Hepatic stellate cell (primary cell): ENCODE data around the gene KLF6.

Experiments used
- DNase-seq: peaks from one replicate; pipeline ENCODE4 v3.0.0; 2011; ENCODE audit warnings: low spot score

KLF6 gene

GRCh38 chr10:3784510-3785250 is at the start of gene KLF6:
KLF6 (minus strand) TSS chr10:3785209; CDS start chr10:3785014, 195 bp downstream.
- DNase-seq, result peak; percentile 35

GRCh38 chr10:3834404-3834803 is 49.4 kb upstream of the KLF6 start:
- DNase-seq, result no peak

- DNase-seq, result no peak
These were observed 48.0 kb upstream of the KLF6 start for GRCh38 chr10:3833046-3833445.

GRCh38 chr10:3832022-3832786 is 47.2 kb upstream of the KLF6 start:
- no peak for DNase-seq

GRCh38 chr10:3831608-3832007 is 46.6 kb upstream of the KLF6 start:
- DNase-seq, result no peak

- no peak for DNase-seq
These were observed 45.9 kb upstream of the KLF6 start for GRCh38 chr10:3830946-3831345.

GRCh38 chr10:3829156-3830050 is 44.4 kb upstream of the KLF6 start:
- no peak for DNase-seq

- peak; percentile 75 for DNase-seq
These were observed 43.6 kb upstream of the KLF6 start for GRCh38 chr10:3828404-3829155.

- no peak for DNase-seq
These were observed 42.9 kb upstream of the KLF6 start for GRCh38 chr10:3827768-3828403.

- no peak for DNase-seq
These were observed 42.3 kb upstream of the KLF6 start for GRCh38 chr10:3827266-3827665.

GRCh38 chr10:3825862-3826351 is 40.9 kb upstream of the KLF6 start:
- DNase-seq, result peak; percentile 19

- DNase-seq, result peak; percentile 36
These were observed 40.2 kb upstream of the KLF6 start for GRCh38 chr10:3825244-3825643.

GRCh38 chr10:3822541-3823330 is 37.7 kb upstream of the KLF6 start:
- no peak for DNase-seq

GRCh38 chr10:3820255-3820654 is 35.2 kb upstream of the KLF6 start:
- no peak for DNase-seq

- no peak for DNase-seq
These were observed 32.0 kb upstream of the KLF6 start for GRCh38 chr10:3816995-3817394.

- DNase-seq, result no peak
These were observed 29.8 kb upstream of the KLF6 start for GRCh38 chr10:3814838-3815220.

GRCh38 chr10:3813986-3814837 is 29.2 kb upstream of the KLF6 start:
- DNase-seq, result no peak

GRCh38 chr10:3813267-3813666 is 28.3 kb upstream of the KLF6 start:
- no peak for DNase-seq

GRCh38 chr10:3812141-3812540 is 27.1 kb upstream of the KLF6 start:
- no peak for DNase-seq
